Measurements from ENCODE around the gene LIMS2.

DNA sequence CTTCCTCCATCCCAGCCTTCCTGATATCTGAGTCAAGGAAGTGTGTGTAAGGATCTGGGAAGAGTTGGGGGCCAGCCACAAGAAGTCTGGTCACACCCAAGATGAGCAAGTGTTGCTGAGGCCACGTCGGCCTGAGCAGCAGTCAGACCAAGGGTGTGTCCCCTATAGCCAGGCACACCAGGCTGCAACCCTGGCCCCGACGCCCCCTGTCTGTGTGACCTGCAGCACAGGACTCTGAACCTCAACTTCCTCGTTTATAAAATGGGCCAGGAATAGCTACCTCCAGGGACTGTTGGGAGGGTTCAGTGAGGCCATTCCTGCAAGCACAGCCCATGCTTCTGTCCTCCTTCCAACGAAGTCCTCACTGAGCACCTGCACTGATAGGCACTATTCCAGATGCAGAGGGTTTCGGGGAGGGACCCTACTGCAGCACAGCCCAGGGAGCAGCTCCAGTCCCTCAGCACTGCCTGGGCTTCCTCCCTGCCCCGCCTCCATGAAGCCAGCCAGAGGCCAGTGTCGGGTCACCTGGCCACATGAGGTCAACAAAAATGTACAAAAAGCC lies 13.3 kb downstream of the LIMS2 start:
- TF ChIP-seq, protein P1, sequence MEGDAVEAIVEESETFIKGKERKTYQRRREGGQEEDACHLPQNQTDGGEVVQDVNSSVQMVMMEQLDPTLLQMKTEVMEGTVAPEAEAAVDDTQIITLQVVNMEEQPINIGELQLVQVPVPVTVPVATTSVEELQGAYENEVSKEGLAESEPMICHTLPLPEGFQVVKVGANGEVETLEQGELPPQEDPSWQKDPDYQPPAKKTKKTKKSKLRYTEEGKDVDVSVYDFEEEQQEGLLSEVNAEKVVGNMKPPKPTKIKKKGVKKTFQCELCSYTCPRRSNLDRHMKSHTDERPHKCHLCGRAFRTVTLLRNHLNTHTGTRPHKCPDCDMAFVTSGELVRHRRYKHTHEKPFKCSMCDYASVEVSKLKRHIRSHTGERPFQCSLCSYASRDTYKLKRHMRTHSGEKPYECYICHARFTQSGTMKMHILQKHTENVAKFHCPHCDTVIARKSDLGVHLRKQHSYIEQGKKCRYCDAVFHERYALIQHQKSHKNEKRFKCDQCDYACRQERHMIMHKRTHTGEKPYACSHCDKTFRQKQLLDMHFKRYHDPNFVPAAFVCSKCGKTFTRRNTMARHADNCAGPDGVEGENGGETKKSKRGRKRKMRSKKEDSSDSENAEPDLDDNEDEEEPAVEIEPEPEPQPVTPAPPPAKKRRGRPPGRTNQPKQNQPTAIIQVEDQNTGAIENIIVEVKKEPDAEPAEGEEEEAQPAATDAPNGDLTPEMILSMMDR (IDR thresholded peaks at IDR 0.05 in 8 of 11, conservative IDR thresholded peaks at IDR 0.05 in 3 of 11), result no peak
- TF ChIP-seq POLR2AphosphoS5 (IDR thresholded peaks at IDR 0.05), result peak; percentile 31 to 65 (median 61)

Data from spleen (tissue), 7 donors.